Tibial nerve (tissue), 3 donors: ENCODE measurements around the gene RNF217.

Experiments used
- POLR2A ChIP-seq, 2 donors: fragments of 450-650 bp; IDR thresholded peaks; one replicate each; pipeline ENCODE4 v1.6.1; 2017; ENCODE audit warnings: antibody characterized with exemption in 2 of 2, mild to moderate bottlenecking in 2 of 2, moderate library complexity in 2 of 2
- TF ChIP-seq, protein P1 (sequence below), 5 experiments: fragments of 200-600 bp in 3 of 5; fragments of 450-650 bp in 2 of 5; sonication (generic) in 3 of 5; IDR thresholded peaks; one replicate each; pipeline ENCODE4 v1.5.1; 2016 to 2019; ENCODE audit warnings: antibody characterized with exemption in 5 of 5, mild to moderate bottlenecking in 3 of 5, moderate library complexity in 2 of 5

DNA sequence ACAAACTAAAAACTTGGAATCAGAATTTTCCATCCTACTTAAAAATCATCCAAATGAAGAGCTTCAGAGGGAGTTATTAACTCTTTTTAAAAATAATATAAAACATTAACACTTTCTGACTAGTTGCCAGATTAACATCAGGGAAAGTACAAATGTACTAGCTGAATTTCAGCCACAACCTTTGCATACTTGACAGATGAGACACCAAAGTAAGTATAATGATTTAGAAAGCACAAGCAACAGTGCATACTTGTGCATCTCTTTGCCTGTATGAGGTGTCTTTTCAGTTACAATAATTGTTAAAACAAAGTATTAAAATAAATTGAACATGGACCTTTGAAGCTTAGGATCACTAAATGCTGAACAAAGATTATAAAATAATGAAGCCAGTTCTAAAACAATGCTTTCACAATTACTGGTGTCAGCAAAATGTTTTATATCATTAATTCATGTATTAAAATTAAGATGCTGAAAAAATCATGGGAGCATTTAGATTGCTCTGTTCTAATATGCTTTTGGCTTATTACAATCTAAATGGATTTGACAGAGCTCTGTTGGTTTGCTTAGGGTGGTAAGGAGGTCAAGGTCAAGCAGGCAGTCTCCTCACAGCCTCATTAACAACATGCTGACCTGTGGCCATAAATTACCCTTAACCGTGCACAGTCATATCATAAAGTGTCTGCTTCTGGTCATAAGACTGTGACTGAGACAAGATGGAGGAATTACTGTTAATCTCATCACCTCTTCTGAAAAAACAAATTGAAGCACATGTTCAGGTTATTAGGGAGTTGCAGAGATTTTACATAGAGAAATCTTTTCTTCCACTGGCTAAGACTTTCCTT lies 15.1 kb downstream of the RNF217 start:
- TF ChIP-seq, protein P1, sequence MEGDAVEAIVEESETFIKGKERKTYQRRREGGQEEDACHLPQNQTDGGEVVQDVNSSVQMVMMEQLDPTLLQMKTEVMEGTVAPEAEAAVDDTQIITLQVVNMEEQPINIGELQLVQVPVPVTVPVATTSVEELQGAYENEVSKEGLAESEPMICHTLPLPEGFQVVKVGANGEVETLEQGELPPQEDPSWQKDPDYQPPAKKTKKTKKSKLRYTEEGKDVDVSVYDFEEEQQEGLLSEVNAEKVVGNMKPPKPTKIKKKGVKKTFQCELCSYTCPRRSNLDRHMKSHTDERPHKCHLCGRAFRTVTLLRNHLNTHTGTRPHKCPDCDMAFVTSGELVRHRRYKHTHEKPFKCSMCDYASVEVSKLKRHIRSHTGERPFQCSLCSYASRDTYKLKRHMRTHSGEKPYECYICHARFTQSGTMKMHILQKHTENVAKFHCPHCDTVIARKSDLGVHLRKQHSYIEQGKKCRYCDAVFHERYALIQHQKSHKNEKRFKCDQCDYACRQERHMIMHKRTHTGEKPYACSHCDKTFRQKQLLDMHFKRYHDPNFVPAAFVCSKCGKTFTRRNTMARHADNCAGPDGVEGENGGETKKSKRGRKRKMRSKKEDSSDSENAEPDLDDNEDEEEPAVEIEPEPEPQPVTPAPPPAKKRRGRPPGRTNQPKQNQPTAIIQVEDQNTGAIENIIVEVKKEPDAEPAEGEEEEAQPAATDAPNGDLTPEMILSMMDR (IDR thresholded peaks at IDR 0.05) = no peak
- TF ChIP-seq POLR2A (IDR thresholded peaks at IDR 0.05) = no peak
